MM.1S (cell line): ENCODE results near the gene SPAG7.

Experiments used
- CTCF ChIP-seq: fragments of 300-600 bp; sonication (generic); IDR thresholded peaks from 2 replicates; pipeline ENCODE4 v1.5.1; 2016; ENCODE audit warnings: antibody characterized with exemption, low read length, mixed read lengths
- EZH2 ChIP-seq: fragments of 300-600 bp; sonication (generic); optimal IDR thresholded peaks from 2 replicates; pipeline ENCODE3; 2017; ENCODE audit warnings: low read depth, mild to moderate bottlenecking, antibody characterized with exemption, low read length, mixed read lengths
- EZH2phosphoT487 ChIP-seq: fragments of 300-600 bp; sonication (generic); IDR thresholded peaks from 2 replicates; pipeline ENCODE4 v1.6.1; 2018; ENCODE audit warnings: antibody characterized with exemption, low read length

DNA sequence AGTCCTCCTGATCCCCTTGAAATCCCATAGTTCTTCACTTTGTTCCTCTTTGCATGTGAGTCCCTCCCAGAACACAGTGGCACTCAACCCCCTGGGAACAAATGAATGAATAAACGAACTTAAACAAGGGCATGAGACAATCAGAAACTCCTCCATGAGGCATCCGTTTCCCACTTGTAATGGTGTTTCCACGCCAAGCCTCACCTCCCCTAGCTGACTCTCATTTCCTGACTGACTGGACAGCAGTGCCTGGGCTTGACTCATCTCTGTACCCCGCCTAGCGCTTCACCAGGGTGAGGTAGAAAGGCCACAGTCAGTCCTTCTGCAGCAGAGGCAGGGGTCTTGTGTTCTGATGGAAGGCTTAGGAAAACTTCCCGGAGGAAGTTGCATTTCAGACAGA, 44.3 kb upstream of the SPAG7 start:
- TF ChIP-seq CTCF = no peak
- no peak for TF ChIP-seq EZH2phosphoT487
- TF ChIP-seq EZH2 = no peak
